Caco-2 (cell line): Measurements from ENCODE around the gene TMEM184B. TPM values are rescaled to one million over a fixed set of nuclear protein-coding genes. Genes with fewer than 3 reads are reported as not detected.

Experiments used
- BruUV-seq: library from RNA; stranded (reverse); fragments of 400-500 nt; replicated peaks from 2 replicates; lab custom pipeline; 2021; lab: Mats Ljungman, UMichigan
- CTCF ChIA-PET: fragments of 300-600 bp; sonication (Branson Sonifier 250); formaldehyde crosslinking; loops from one replicate; lab custom pipeline; 2022; ENCODE audit warnings: antibody characterized with exemption; lab: Charles Lee
- POLR2A ChIA-PET: fragments of 300-600 bp; sonication (Branson Sonifier 250); formaldehyde crosslinking; loops from one replicate; lab custom pipeline; 2022; ENCODE audit warnings: antibody characterized with exemption; lab: Charles Lee
- DNase-seq, 2 experiments: peaks; one replicate each; pipeline versions ENCODE4 v3.0.0 to v3.0.0-alpha.2; 2020 to 2022
- H3K27me3 ChIP-seq: replicated peaks from 2 replicates; pipeline ENCODE4 v1.6.0; 2011; ENCODE audit warnings: low read length; ENCODE audit not compliant: control insufficient read depth, insufficient read depth
- H3K36me3 ChIP-seq: 2 replicates; pipeline ENCODE4 v1.5.1; 2011; ENCODE audit warnings: low read length; ENCODE audit not compliant: control insufficient read depth, insufficient read depth
- H3K4me1 ChIP-seq: fragments of 250-450 bp; sonication (Bioruptor Pico); 2 replicates; pipeline ENCODE4 v1.5.1; 2020; ENCODE audit warnings: mild to moderate bottlenecking
- H3K4me3 ChIP-seq: 2 replicates; pipeline ENCODE4 v1.5.1; 2011; ENCODE audit warnings: low read depth, mild to moderate bottlenecking, control low read depth, low read length
- H3K9me3 ChIP-seq: fragments of 250-450 bp; sonication (Bioruptor Pico); 2 replicates; pipeline ENCODE4 v1.5.1; 2020; ENCODE audit warnings: mild to moderate bottlenecking, moderate library complexity
- H3K27ac Mint-ChIP-seq: one replicate; pipeline ENCODE4 v1.8.0; 2022; ENCODE audit warnings: mixed read lengths; ENCODE audit not compliant: unreplicated experiment
- H3K27me3 Mint-ChIP-seq: one replicate; pipeline ENCODE4 v1.8.0; 2022; ENCODE audit warnings: mixed read lengths; ENCODE audit not compliant: insufficient read depth, unreplicated experiment
- H3K36me3 Mint-ChIP-seq: one replicate; pipeline ENCODE4 v1.8.0; 2022; ENCODE audit warnings: mild to moderate bottlenecking, mixed read lengths; ENCODE audit not compliant: insufficient read depth, unreplicated experiment
- H3K4me1 Mint-ChIP-seq: one replicate; pipeline ENCODE4 v1.8.0; 2022; ENCODE audit warnings: low read depth, mixed read lengths; ENCODE audit not compliant: unreplicated experiment
- H3K4me3 Mint-ChIP-seq: one replicate; pipeline ENCODE4 v1.8.0; 2022; ENCODE audit warnings: mild to moderate bottlenecking, moderate library complexity, mixed read lengths; ENCODE audit not compliant: unreplicated experiment
- H3K9me3 Mint-ChIP-seq: one replicate; pipeline ENCODE4 v1.8.0; 2022; ENCODE audit warnings: mixed read lengths; ENCODE audit not compliant: unreplicated experiment
- intact Hi-C: fragments of 100-400 bp; cut with micrococcal nuclease; formaldehyde crosslinking; loops from one replicate; pipeline ENCODE4 v1.10.0; 2022; ENCODE audit not compliant: unreplicated experiment
- total RNA-seq: library from RNA; stranded (reverse); gene quantifications from 2 replicates; pipeline ENCODE4 v1.2.3, GENCODE V29; 2022
- TF ChIP-seq, protein P1 (sequence below), 2 experiments: fragments of 200-600 bp in 1 of 2; IDR thresholded peaks; 1 replicate in 1 of 2; 2 replicates in 1 of 2; pipeline versions ENCODE4 v1.5.1 to v1.8.0; 2011 to 2022; ENCODE audit warnings: antibody characterized with exemption in 1 of 2, control low read depth in 1 of 2, inconsistent platforms in 1 of 2, low read depth in 1 of 2, low read length in 1 of 2, mild to moderate bottlenecking in 1 of 2, moderate library complexity in 1 of 2; ENCODE audit not compliant: insufficient read depth in 1 of 2, severe bottlenecking in 1 of 2, unreplicated experiment in 1 of 2

The TMEM184B gene
- total RNA-seq, 1 experiment from 2014 or later, result 53.3 TPM

GRCh38 chr22:38292694-38293093 is 19.9 kb upstream of the TMEM184B start:
- Mint-ChIP-seq H3K4me3 (no peak overlapping the region), H3K4me1 (peaks cover 5% of the 10 kb centered on the region), H3K27ac (peak overlapping the region; percentile 19), H3K9me3 (no peaks in the 10 kb centered on the region), H3K36me3 (peaks cover 61% of the 10 kb centered on the region), H3K27me3 (no peaks in the 10 kb centered on the region)
- POLR2A ChIA-PET, result no interaction called here
- no peak for DNase-seq
- CTCF ChIA-PET, result no interaction called here
- TF ChIP-seq, protein P1, sequence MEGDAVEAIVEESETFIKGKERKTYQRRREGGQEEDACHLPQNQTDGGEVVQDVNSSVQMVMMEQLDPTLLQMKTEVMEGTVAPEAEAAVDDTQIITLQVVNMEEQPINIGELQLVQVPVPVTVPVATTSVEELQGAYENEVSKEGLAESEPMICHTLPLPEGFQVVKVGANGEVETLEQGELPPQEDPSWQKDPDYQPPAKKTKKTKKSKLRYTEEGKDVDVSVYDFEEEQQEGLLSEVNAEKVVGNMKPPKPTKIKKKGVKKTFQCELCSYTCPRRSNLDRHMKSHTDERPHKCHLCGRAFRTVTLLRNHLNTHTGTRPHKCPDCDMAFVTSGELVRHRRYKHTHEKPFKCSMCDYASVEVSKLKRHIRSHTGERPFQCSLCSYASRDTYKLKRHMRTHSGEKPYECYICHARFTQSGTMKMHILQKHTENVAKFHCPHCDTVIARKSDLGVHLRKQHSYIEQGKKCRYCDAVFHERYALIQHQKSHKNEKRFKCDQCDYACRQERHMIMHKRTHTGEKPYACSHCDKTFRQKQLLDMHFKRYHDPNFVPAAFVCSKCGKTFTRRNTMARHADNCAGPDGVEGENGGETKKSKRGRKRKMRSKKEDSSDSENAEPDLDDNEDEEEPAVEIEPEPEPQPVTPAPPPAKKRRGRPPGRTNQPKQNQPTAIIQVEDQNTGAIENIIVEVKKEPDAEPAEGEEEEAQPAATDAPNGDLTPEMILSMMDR (IDR thresholded peaks at IDR 0.05; ENCODE audit: insufficient read depth in 1 of 2, low read depth in 1 of 2, low read length in 1 of 2, severe bottlenecking in 1 of 2, unreplicated experiment in 1 of 2), result no peak
- Histone ChIP-seq H3K4me3 (no peak overlapping the region), H3K27me3 (no peaks in the 10 kb centered on the region), H3K4me1 (no peaks in the 10 kb centered on the region; the same call in 1 of the 2 replicates), H3K36me3 (peaks cover 4% of the 10 kb centered on the region), H3K9me3 (no peaks in the 10 kb centered on the region)
- no TSS peak for BruUV-seq
- intact Hi-C loops, result no loop called here

- no peaks in the 10 kb centered on the region for H3K27me3 ChIP-seq
- H3K36me3 ChIP-seq, result peaks cover 2% of the 10 kb centered on the region
- no peaks in the 10 kb centered on the region; the same call in 1 of the 2 replicates for H3K4me1 ChIP-seq
- no peak overlapping the region for H3K4me3 ChIP-seq
- Mint-ChIP-seq H3K36me3 (peaks cover 61% of the 10 kb centered on the region), H3K4me1 (peaks cover 5% of the 10 kb centered on the region), H3K9me3 (no peaks in the 10 kb centered on the region), H3K27ac (peak overlapping the region; percentile 69), H3K27me3 (no peaks in the 10 kb centered on the region), H3K4me3 (no peak overlapping the region)
- intact Hi-C loops, result no loop called here
- H3K9me3 ChIP-seq, result no peaks in the 10 kb centered on the region
- no TSS peak for BruUV-seq
- TF ChIP-seq, protein P1 (IDR thresholded peaks at IDR 0.05; ENCODE audit: insufficient read depth in 1 of 2, low read depth in 1 of 2, low read length in 1 of 2, severe bottlenecking in 1 of 2, unreplicated experiment in 1 of 2), result peak in 1 of 2 experiments; percentile 2
- DNase-seq, result no peak
- ChIA-PET POLR2A (no interaction called here), CTCF (no interaction called here)
Observed at GRCh38 chr22:38291201-38291777, 18.5 kb upstream of the TMEM184B start.

GRCh38 chr22:38290347-38290746 is 17.5 kb upstream of the TMEM184B start:
- Histone ChIP-seq H3K4me3 (no peak overlapping the region), H3K4me1 (peaks cover 1% of the 10 kb centered on the region), H3K9me3 (no peaks in the 10 kb centered on the region), H3K36me3 (peaks cover 2% of the 10 kb centered on the region), H3K27me3 (no peaks in the 10 kb centered on the region)
- no peaks in the 10 kb centered on the region for H3K9me3 Mint-ChIP-seq
- CTCF ChIA-PET, result interaction anchor here (0.6 kb wide), 1 partner anchor 31 kb away, joined by 3 read pairs; no protein-coding TSS in a partner anchor
- no peak overlapping the region for H3K4me3 Mint-ChIP-seq
- H3K36me3 Mint-ChIP-seq, result peaks cover 57% of the 10 kb centered on the region
- intact Hi-C loops, result no loop called here
- H3K27ac Mint-ChIP-seq, result no peak overlapping the region
- TF ChIP-seq, protein P1 (IDR thresholded peaks at IDR 0.05; ENCODE audit: insufficient read depth in 1 of 2, low read depth in 1 of 2, low read length in 1 of 2, severe bottlenecking in 1 of 2, unreplicated experiment in 1 of 2), result no peak
- peaks cover 6% of the 10 kb centered on the region for H3K4me1 Mint-ChIP-seq
- no TSS peak for BruUV-seq
- DNase-seq, result no peak
- H3K27me3 Mint-ChIP-seq, result no peaks in the 10 kb centered on the region
- POLR2A ChIA-PET, result no interaction called here
